HEK293 (cell line): ENCODE data around the gene ROBO1.

Experiments used
- CTCF ChIA-PET: fragments of 350-600 bp; formaldehyde crosslinking; extraction: SDS; loops from one replicate; lab custom pipeline; 2021; ENCODE audit warnings: antibody characterized with exemption; lab: Yijun Ruan, JAX
- POLR2A ChIA-PET: fragments of 300-600 bp; formaldehyde crosslinking; extraction: SDS; loops from one replicate; lab custom pipeline; 2020; ENCODE audit warnings: antibody characterized with exemption, inconsistent platforms; lab: Yijun Ruan, JAX
- H3K27ac ChIP-seq: fragments of 200-500 bp; sonication (Bioruptor generic); 2 replicates; pipeline ENCODE4 v1.5.1; 2014; ENCODE audit warnings: low read depth, low read length, control low read depth, inconsistent platforms; ENCODE audit errors: extremely low read depth
- H3K36me3 ChIP-seq, 2 experiments: fragments of 200-500 bp in 1 of 2; sonication (Bioruptor generic) in 1 of 2; 1 replicate in 1 of 2; 2 replicates in 1 of 2; pipeline ENCODE4 v1.5.1; 2014 to 2017; ENCODE audit warnings: inconsistent platforms in 2 of 2, low read length in 2 of 2; ENCODE audit not compliant: control insufficient read depth in 2 of 2, insufficient read depth in 1 of 2
- H3K4me1 ChIP-seq: fragments of 200-500 bp; sonication (Bioruptor generic); 2 replicates; pipeline ENCODE4 v1.5.1; 2014; ENCODE audit warnings: mild to moderate bottlenecking, low read length, inconsistent platforms; ENCODE audit not compliant: control insufficient read depth, insufficient read depth
- H3K4me3 ChIP-seq: 2 replicates; pipeline ENCODE4 v1.5.1; 2011; ENCODE audit warnings: low read depth, mild to moderate bottlenecking, control low read depth, low read length, moderate library complexity
- H3K9me3 ChIP-seq: fragments of 200-500 bp; sonication (Bioruptor generic); 2 replicates; pipeline ENCODE4 v1.5.1; 2014; ENCODE audit warnings: low read depth, low read length, inconsistent platforms; ENCODE audit not compliant: control insufficient read depth, insufficient read depth
- KLF8 ChIP-seq: fragments of 450-650 bp; formaldehyde crosslinking; IDR thresholded peaks from 2 replicates; pipeline ENCODE4 v1.5.1; 2016; ENCODE audit warnings: missing biosample characterization, missing genetic modification characterization
- SCRT2 ChIP-seq: fragments of 450-650 bp; formaldehyde crosslinking; IDR thresholded peaks from 2 replicates; pipeline ENCODE4 v1.5.1; 2016; ENCODE audit warnings: missing biosample characterization, missing genetic modification characterization
- SETDB1 ChIP-seq: IDR thresholded peaks from one replicate; pipeline ENCODE4 v1.6.1; 2017; ENCODE audit warnings: mild to moderate bottlenecking, low read length, moderate library complexity, mixed read lengths; ENCODE audit not compliant: insufficient read length
- ZBTB1 ChIP-seq: fragments of 450-650 bp; formaldehyde crosslinking; IDR thresholded peaks from 2 replicates; pipeline ENCODE4 v1.5.1; 2016; ENCODE audit warnings: missing biosample characterization, missing genetic modification characterization
- ZFP69B ChIP-seq: fragments of 450-650 bp; formaldehyde crosslinking; IDR thresholded peaks from 2 replicates; pipeline ENCODE4 v1.5.1; 2016; ENCODE audit warnings: missing biosample characterization, missing genetic modification characterization
- ZNF132 ChIP-seq: fragments of 450-650 bp; formaldehyde crosslinking; IDR thresholded peaks from 2 replicates; pipeline ENCODE4 v1.5.1; 2017; ENCODE audit warnings: missing biosample characterization, missing genetic modification characterization, borderline replicate concordance
- ZNF140 ChIP-seq: fragments of 450-650 bp; formaldehyde crosslinking; IDR thresholded peaks from 2 replicates; pipeline ENCODE4 v1.5.1; 2016; ENCODE audit warnings: missing biosample characterization, missing genetic modification characterization
- ZNF157 ChIP-seq: fragments of 450-650 bp; formaldehyde crosslinking; IDR thresholded peaks from 2 replicates; pipeline ENCODE4 v1.5.1; 2016; ENCODE audit warnings: missing biosample characterization, missing genetic modification characterization
- ZNF2 ChIP-seq: fragments of 450-650 bp; formaldehyde crosslinking; IDR thresholded peaks from 2 replicates; pipeline ENCODE4 v1.5.1; 2016; ENCODE audit warnings: missing biosample characterization, missing genetic modification characterization
- ZNF354C ChIP-seq: fragments of 450-650 bp; formaldehyde crosslinking; IDR thresholded peaks from 2 replicates; pipeline ENCODE4 v1.5.1; 2016; ENCODE audit warnings: missing biosample characterization, missing genetic modification characterization, low read depth, borderline replicate concordance
- ZNF416 ChIP-seq: fragments of 450-650 bp; formaldehyde crosslinking; IDR thresholded peaks from 2 replicates; pipeline ENCODE4 v1.5.1; 2016; ENCODE audit warnings: missing biosample characterization, missing genetic modification characterization
- ZNF529 ChIP-seq: fragments of 450-650 bp; formaldehyde crosslinking; IDR thresholded peaks from 2 replicates; pipeline ENCODE4 v1.5.1; 2017; ENCODE audit warnings: missing genetic modification characterization, missing biosample characterization; ENCODE audit not compliant: insufficient replicate concordance
- ZNF544 ChIP-seq: fragments of 450-650 bp; formaldehyde crosslinking; IDR thresholded peaks from 2 replicates; pipeline ENCODE4 v1.5.0; 2017; ENCODE audit warnings: missing biosample characterization, missing genetic modification characterization
- ZNF560 ChIP-seq: fragments of 450-650 bp; formaldehyde crosslinking; IDR thresholded peaks from 2 replicates; pipeline ENCODE4 v1.5.1; 2017; ENCODE audit warnings: missing biosample characterization, missing genetic modification characterization, borderline replicate concordance
- ZNF596 ChIP-seq: fragments of 450-650 bp; IDR thresholded peaks from 2 replicates; pipeline ENCODE4 v1.5.0; 2018; ENCODE audit warnings: missing biosample characterization, mild to moderate bottlenecking, missing genetic modification characterization, moderate library complexity
- ZNF654 ChIP-seq: fragments of 450-650 bp; formaldehyde crosslinking; IDR thresholded peaks from 2 replicates; pipeline ENCODE4 v1.5.1; 2016; ENCODE audit warnings: low read depth, missing biosample characterization, missing genetic modification characterization
- ZNF707 ChIP-seq: fragments of 450-650 bp; formaldehyde crosslinking; IDR thresholded peaks from 2 replicates; pipeline ENCODE4 v1.5.1; 2016; ENCODE audit warnings: missing biosample characterization, missing genetic modification characterization
- ZSCAN16 ChIP-seq: fragments of 450-650 bp; formaldehyde crosslinking; IDR thresholded peaks from 2 replicates; pipeline ENCODE4 v1.5.1; 2016; ENCODE audit warnings: missing biosample characterization, missing genetic modification characterization
- TF ChIP-seq, protein P1 (sequence below): fragments of 450-650 bp; formaldehyde crosslinking; IDR thresholded peaks from 2 replicates; pipeline ENCODE4 v1.5.1; 2016; ENCODE audit warnings: missing biosample characterization, missing genetic modification characterization
- TF ChIP-seq, protein P2 (sequence below): fragments of 450-650 bp; formaldehyde crosslinking; IDR thresholded peaks from 2 replicates; pipeline ENCODE4 v1.5.1; 2016; ENCODE audit warnings: missing biosample characterization, missing genetic modification characterization
- TF ChIP-seq, protein P3 (sequence below): fragments of 450-650 bp; IDR thresholded peaks from 2 replicates; pipeline ENCODE4 v1.5.1; 2018; ENCODE audit warnings: missing biosample characterization, mild to moderate bottlenecking, missing genetic modification characterization
- TF ChIP-seq, protein P4 (sequence below): fragments of 450-650 bp; formaldehyde crosslinking; IDR thresholded peaks from 2 replicates; pipeline ENCODE4 v1.5.1; 2016; ENCODE audit warnings: missing biosample characterization, missing genetic modification characterization
- TF ChIP-seq, protein P5 (sequence below): fragments of 450-650 bp; IDR thresholded peaks from 2 replicates; pipeline ENCODE4 v1.5.1; 2018; ENCODE audit warnings: missing biosample characterization, missing genetic modification characterization

The ROBO1 gene

DNA sequence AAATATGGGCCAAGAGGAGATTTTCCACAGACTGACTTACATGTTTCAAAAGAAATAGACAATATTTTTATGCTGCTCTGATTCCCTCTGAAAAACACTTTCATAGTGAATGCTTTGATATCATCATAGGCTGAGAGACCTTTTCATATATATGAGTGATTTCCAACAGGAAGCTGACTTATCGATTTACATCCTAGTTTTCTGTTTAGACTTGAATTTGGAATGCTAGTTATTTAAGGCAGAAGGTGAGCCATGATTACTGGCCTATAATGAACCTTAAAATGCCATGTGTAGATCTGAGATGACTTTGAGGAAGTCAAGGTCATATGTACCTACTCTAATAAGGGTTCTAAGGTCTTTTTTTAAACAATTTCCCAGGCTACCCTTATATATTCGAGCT, 1126.1 kb downstream of the ROBO1 start:
- ChIA-PET CTCF (interaction anchor here (1.0 kb wide), 1 partner anchor 19 kb away, joined by 6 read pairs; no protein-coding TSS in a partner anchor), POLR2A (no interaction called here)
- Histone ChIP-seq H3K4me3 (no peak overlapping the region), H3K4me1 (no peaks in the 10 kb centered on the region), H3K36me3 (peaks cover 0 to 26% of the 10 kb centered on the region in 2 experiments; a peak in 2 of 3 replicates), H3K9me3 (no peaks in the 10 kb centered on the region), H3K27ac (no peak overlapping the region)
- no peak for TF ChIP-seq ZNF2 (tag by site-specific recombination)
- TF ChIP-seq ZNF560 (tag by site-specific recombination): no peak
- TF ChIP-seq ZNF140 (tag by site-specific recombination): no peak
- TF ChIP-seq, protein P1, sequence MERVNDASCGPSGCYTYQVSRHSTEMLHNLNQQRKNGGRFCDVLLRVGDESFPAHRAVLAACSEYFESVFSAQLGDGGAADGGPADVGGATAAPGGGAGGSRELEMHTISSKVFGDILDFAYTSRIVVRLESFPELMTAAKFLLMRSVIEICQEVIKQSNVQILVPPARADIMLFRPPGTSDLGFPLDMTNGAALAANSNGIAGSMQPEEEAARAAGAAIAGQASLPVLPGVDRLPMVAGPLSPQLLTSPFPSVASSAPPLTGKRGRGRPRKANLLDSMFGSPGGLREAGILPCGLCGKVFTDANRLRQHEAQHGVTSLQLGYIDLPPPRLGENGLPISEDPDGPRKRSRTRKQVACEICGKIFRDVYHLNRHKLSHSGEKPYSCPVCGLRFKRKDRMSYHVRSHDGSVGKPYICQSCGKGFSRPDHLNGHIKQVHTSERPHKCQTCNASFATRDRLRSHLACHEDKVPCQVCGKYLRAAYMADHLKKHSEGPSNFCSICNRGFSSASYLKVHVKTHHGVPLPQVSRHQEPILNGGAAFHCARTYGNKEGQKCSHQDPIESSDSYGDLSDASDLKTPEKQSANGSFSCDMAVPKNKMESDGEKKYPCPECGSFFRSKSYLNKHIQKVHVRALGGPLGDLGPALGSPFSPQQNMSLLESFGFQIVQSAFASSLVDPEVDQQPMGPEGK (tag by site-specific recombination): no peak
- no peak for TF ChIP-seq ZNF529
- TF ChIP-seq, protein P2, sequence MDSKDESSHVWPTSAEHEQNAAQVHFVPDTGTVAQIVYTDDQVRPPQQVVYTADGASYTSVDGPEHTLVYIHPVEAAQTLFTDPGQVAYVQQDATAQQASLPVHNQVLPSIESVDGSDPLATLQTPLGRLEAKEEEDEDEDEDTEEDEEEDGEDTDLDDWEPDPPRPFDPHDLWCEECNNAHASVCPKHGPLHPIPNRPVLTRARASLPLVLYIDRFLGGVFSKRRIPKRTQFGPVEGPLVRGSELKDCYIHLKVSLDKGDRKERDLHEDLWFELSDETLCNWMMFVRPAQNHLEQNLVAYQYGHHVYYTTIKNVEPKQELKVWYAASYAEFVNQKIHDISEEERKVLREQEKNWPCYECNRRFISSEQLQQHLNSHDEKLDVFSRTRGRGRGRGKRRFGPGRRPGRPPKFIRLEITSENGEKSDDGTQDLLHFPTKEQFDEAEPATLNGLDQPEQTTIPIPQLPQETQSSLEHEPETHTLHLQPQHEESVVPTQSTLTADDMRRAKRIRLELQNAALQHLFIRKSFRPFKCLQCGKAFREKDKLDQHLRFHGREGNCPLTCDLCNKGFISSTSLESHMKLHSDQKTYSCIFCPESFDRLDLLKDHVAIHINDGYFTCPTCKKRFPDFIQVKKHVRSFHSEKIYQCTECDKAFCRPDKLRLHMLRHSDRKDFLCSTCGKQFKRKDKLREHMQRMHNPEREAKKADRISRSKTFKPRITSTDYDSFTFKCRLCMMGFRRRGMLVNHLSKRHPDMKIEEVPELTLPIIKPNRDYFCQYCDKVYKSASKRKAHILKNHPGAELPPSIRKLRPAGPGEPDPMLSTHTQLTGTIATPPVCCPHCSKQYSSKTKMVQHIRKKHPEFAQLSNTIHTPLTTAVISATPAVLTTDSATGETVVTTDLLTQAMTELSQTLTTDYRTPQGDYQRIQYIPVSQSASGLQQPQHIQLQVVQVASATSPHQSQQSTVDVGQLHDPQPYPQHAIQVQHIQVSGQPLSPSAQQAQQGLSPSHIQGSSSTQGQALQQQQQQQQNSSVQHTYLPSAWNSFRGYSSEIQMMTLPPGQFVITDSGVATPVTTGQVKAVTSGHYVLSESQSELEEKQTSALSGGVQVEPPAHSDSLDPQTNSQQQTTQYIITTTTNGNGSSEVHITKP (tag by site-specific recombination): no peak
- TF ChIP-seq, protein P3, sequence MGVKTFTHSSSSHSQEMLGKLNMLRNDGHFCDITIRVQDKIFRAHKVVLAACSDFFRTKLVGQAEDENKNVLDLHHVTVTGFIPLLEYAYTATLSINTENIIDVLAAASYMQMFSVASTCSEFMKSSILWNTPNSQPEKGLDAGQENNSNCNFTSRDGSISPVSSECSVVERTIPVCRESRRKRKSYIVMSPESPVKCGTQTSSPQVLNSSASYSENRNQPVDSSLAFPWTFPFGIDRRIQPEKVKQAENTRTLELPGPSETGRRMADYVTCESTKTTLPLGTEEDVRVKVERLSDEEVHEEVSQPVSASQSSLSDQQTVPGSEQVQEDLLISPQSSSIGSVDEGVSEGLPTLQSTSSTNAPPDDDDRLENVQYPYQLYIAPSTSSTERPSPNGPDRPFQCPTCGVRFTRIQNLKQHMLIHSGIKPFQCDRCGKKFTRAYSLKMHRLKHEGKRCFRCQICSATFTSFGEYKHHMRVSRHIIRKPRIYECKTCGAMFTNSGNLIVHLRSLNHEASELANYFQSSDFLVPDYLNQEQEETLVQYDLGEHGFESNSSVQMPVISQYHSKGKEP (tag by site-specific recombination): no peak
- TF ChIP-seq SCRT2 (tag by site-specific recombination): no peak

DNA sequence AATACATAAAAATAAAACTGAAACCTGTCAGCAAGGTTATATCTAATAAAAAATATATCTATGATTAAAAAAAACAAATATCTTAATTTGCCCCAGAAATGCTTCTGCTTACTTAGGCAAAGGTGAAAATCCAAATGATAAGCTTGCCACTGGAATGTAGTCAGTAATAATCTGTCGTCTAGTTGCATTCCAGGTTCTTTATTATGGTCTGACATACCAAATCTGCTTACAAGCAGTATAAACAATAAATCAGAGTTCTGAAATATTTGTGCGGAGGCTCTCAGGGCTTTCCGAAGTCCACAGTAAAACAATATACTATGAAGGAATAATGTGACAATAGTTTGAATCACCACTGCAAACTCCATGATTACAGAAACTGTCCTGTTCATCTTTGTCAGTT, 1133.5 kb downstream of the ROBO1 start:
- CTCF ChIA-PET: interaction anchor here (0.7 to 0.8 kb wide), 2 partner anchors 9 to 15 kb away, joined by 3 read pairs; no protein-coding TSS in a partner anchor
- TF ChIP-seq ZNF157 (tag by site-specific recombination) (no peak), ZNF596 (tag by site-specific recombination) (no peak), ZNF707 (tag by site-specific recombination) (no peak), ZFP69B (no peak), ZNF354C (tag by site-specific recombination) (no peak), SETDB1 (no peak), ZNF132 (tag by site-specific recombination) (no peak), KLF8 (tag by site-specific recombination) (no peak), ZNF544 (tag by site-specific recombination) (no peak), ZSCAN16 (tag by site-specific recombination) (no peak), ZNF654 (tag by site-specific recombination) (no peak), ZNF416 (tag by site-specific recombination) (no peak), ZBTB1 (tag by site-specific recombination) (no peak)
- TF ChIP-seq, protein P4, sequence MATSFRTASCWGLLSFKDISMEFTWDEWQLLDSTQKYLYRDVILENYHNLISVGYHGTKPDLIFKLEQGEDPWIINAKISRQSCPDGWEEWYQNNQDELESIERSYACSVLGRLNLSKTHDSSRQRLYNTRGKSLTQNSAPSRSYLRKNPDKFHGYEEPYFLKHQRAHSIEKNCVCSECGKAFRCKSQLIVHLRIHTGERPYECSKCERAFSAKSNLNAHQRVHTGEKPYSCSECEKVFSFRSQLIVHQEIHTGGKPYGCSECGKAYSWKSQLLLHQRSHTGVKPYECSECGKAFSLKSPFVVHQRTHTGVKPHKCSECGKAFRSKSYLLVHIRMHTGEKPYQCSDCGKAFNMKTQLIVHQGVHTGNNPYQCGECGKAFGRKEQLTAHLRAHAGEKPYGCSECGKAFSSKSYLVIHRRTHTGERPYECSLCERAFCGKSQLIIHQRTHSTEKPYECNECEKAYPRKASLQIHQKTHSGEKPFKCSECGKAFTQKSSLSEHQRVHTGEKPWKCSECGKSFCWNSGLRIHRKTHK (tag by site-specific recombination): no peak
- TF ChIP-seq, protein P5, sequence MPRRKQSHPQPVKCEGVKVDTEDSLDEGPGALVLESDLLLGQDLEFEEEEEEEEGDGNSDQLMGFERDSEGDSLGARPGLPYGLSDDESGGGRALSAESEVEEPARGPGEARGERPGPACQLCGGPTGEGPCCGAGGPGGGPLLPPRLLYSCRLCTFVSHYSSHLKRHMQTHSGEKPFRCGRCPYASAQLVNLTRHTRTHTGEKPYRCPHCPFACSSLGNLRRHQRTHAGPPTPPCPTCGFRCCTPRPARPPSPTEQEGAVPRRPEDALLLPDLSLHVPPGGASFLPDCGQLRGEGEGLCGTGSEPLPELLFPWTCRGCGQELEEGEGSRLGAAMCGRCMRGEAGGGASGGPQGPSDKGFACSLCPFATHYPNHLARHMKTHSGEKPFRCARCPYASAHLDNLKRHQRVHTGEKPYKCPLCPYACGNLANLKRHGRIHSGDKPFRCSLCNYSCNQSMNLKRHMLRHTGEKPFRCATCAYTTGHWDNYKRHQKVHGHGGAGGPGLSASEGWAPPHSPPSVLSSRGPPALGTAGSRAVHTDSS (tag by site-specific recombination): no peak
- TF ChIP-seq, protein P1 (tag by site-specific recombination): no peak

More for the DNA sequence above, 1133.5 kb downstream of the ROBO1 start:
- POLR2A ChIA-PET: no interaction called here
- no peaks in the 10 kb centered on the region for H3K4me1 ChIP-seq
- H3K9me3 ChIP-seq: no peaks in the 10 kb centered on the region
- H3K36me3 ChIP-seq: peaks cover 0 to 47% of the 10 kb centered on the region in 2 experiments
- no peak overlapping the region for H3K4me3 ChIP-seq
- H3K27ac ChIP-seq: no peak overlapping the region
